H9 (cell line): Measurements from ENCODE around the gene KLHDC7A. TPM values are rescaled to one million over a fixed set of nuclear protein-coding genes. Genes with fewer than 3 reads are reported as not detected.

Experiments used
- DNase-seq: peaks from one replicate; pipeline ENCODE4 v3.0.0-alpha.2; 2017
- H2AFZ ChIP-seq: one replicate; pipeline ENCODE4 v1.6.1; 2013; ENCODE audit warnings: mild to moderate bottlenecking, low read length, control low read depth, moderate library complexity
- H2AK5ac ChIP-seq: 2 replicates; pipeline ENCODE4 v1.6.1; 2013; ENCODE audit warnings: low read length, control low read depth, mixed read lengths; ENCODE audit not compliant: insufficient read length
- H2BK120ac ChIP-seq: one replicate; pipeline ENCODE4 v1.6.1; 2013; ENCODE audit warnings: low read depth, mild to moderate bottlenecking, low read length, control low read depth, inconsistent platforms; ENCODE audit not compliant: poor library complexity, severe bottlenecking
- H2BK12ac ChIP-seq: 2 replicates; pipeline ENCODE4 v1.6.1; 2013; ENCODE audit warnings: low read length, control low read depth, mixed read lengths, low read depth; ENCODE audit not compliant: insufficient read length
- H2BK15ac ChIP-seq: 2 replicates; pipeline ENCODE4 v1.6.1; 2013; ENCODE audit warnings: low read depth, low read length, control low read depth
- H2BK20ac ChIP-seq: one replicate; pipeline ENCODE4 v1.6.1; 2013; ENCODE audit warnings: low read depth, mild to moderate bottlenecking, low read length, control low read depth, inconsistent platforms; ENCODE audit not compliant: poor library complexity, severe bottlenecking
- H2BK5ac ChIP-seq: 2 replicates; pipeline ENCODE4 v1.6.1; 2013; ENCODE audit warnings: low read length, control low read depth, mixed read lengths; ENCODE audit not compliant: insufficient read length
- H3K14ac ChIP-seq: 2 replicates; pipeline ENCODE4 v1.6.1; 2013; ENCODE audit warnings: low read length, control low read depth; ENCODE audit not compliant: insufficient read depth
- H3K18ac ChIP-seq: 2 replicates; pipeline ENCODE4 v1.6.1; 2013; ENCODE audit warnings: low read depth, mild to moderate bottlenecking, mixed read lengths, low read length, control low read depth; ENCODE audit not compliant: insufficient read length
- H3K23ac ChIP-seq: 2 replicates; pipeline ENCODE4 v1.6.1; 2013; ENCODE audit warnings: low read length, control low read depth, mixed read lengths, low read depth; ENCODE audit not compliant: insufficient read length
- H3K23me2 ChIP-seq: 2 replicates; pipeline ENCODE4 v1.6.1; 2013; ENCODE audit warnings: low read depth, mild to moderate bottlenecking, mixed read lengths, low read length, control low read depth; ENCODE audit not compliant: insufficient read length, poor library complexity, severe bottlenecking
- H3K27ac ChIP-seq: 2 replicates; pipeline ENCODE4 v1.5.1; 2013; ENCODE audit warnings: low read length, control low read depth, mixed read lengths, low read depth; ENCODE audit not compliant: insufficient read length
- H3K27me3 ChIP-seq: 2 replicates; pipeline ENCODE4 v1.6.1; 2013; ENCODE audit warnings: low read length, control low read depth, inconsistent platforms; ENCODE audit not compliant: insufficient read depth
- H3K4ac ChIP-seq: 2 replicates; pipeline ENCODE4 v1.6.1; 2013; ENCODE audit warnings: low read depth, mild to moderate bottlenecking, control low read depth, inconsistent platforms, low read length, moderate library complexity
- H3K4me1 ChIP-seq: 2 replicates; pipeline ENCODE4 v1.6.1; 2013; ENCODE audit warnings: low read length, control low read depth, inconsistent platforms; ENCODE audit not compliant: insufficient read depth
- H3K4me2 ChIP-seq: 2 replicates; pipeline ENCODE4 v1.6.1; 2013; ENCODE audit warnings: low read length, control low read depth, mixed read lengths; ENCODE audit not compliant: insufficient read length, insufficient read depth
- H3K56ac ChIP-seq: 2 replicates; pipeline ENCODE4 v1.6.1; 2013; ENCODE audit warnings: low read depth, mild to moderate bottlenecking, mixed read lengths, low read length, control low read depth; ENCODE audit not compliant: insufficient read length
- H3K79me1 ChIP-seq: 2 replicates; pipeline ENCODE4 v1.6.1; 2013; ENCODE audit warnings: low read depth, mild to moderate bottlenecking, moderate library complexity, low read length, control low read depth, inconsistent platforms; ENCODE audit not compliant: insufficient read depth, poor library complexity, severe bottlenecking
- H3K79me2 ChIP-seq: 2 replicates; pipeline ENCODE4 v1.6.1; 2013; ENCODE audit warnings: low read length, control low read depth, inconsistent platforms; ENCODE audit not compliant: insufficient read depth
- H3K9ac ChIP-seq: 2 replicates; pipeline ENCODE4 v1.6.1; 2013; ENCODE audit warnings: low read length, control low read depth, mixed read lengths; ENCODE audit not compliant: insufficient read length; ENCODE audit errors: extremely low read depth
- H3K9me3 ChIP-seq: one replicate; pipeline ENCODE4 v1.6.1; 2013; ENCODE audit warnings: low read depth, low read length, inconsistent platforms; ENCODE audit not compliant: control insufficient read depth
- H3T11ph ChIP-seq: one replicate; pipeline ENCODE4 v1.6.1; 2013; ENCODE audit warnings: mild to moderate bottlenecking, low read length, control low read depth, inconsistent platforms
- H4K20me1 ChIP-seq: one replicate; pipeline ENCODE4 v1.6.1; 2013; ENCODE audit not compliant: control insufficient read depth, insufficient read length, insufficient read depth
- H4K5ac ChIP-seq: 2 replicates; pipeline ENCODE4 v1.6.1; 2013; ENCODE audit warnings: low read depth, mild to moderate bottlenecking, mixed read lengths, low read length, control low read depth; ENCODE audit not compliant: insufficient read length
- H4K8ac ChIP-seq: replicated peaks from 2 replicates; pipeline ENCODE4 v1.6.1; 2013; ENCODE audit warnings: low read length, control low read depth, mixed read lengths, low read depth; ENCODE audit not compliant: insufficient read length
- H4K91ac ChIP-seq: 2 replicates; pipeline ENCODE4 v1.6.1; 2013; ENCODE audit warnings: low read depth, mild to moderate bottlenecking, moderate library complexity, mixed read lengths, low read length, control low read depth; ENCODE audit not compliant: insufficient read length
- H3K27ac Mint-ChIP-seq, 3 experiments: 2 replicates in 2 of 3; 3 replicates in 1 of 3; pipeline ENCODE4 v1.8.0; 2020 to 2021; ENCODE audit warnings: mixed read lengths in 3 of 3, mild to moderate bottlenecking in 1 of 3, moderate library complexity in 1 of 3
- H3K27me3 Mint-ChIP-seq: 2 replicates; pipeline ENCODE4 v1.8.0; 2021; ENCODE audit warnings: low read depth, mild to moderate bottlenecking, moderate library complexity, mixed read lengths
- H3K36me3 Mint-ChIP-seq, 3 experiments: 2 replicates in 2 of 3; 3 replicates in 1 of 3; pipeline ENCODE4 v1.8.0; 2020 to 2021; ENCODE audit warnings: low read depth in 3 of 3, mixed read lengths in 3 of 3; ENCODE audit not compliant: insufficient read depth in 1 of 3
- H3K4me1 Mint-ChIP-seq, 2 experiments: 2 replicates each; pipeline ENCODE4 v1.8.0; 2020; ENCODE audit warnings: mixed read lengths in 2 of 2
- H3K4me3 Mint-ChIP-seq, 2 experiments: 2 replicates in 1 of 2; 3 replicates in 1 of 2; pipeline ENCODE4 v1.8.0; 2020 to 2021; ENCODE audit warnings: mild to moderate bottlenecking in 2 of 2, mixed read lengths in 2 of 2, moderate library complexity in 1 of 2
- H3K9me3 Mint-ChIP-seq, 2 experiments: 2 replicates in 1 of 2; 3 replicates in 1 of 2; pipeline ENCODE4 v1.8.0; 2020; ENCODE audit warnings: mild to moderate bottlenecking in 2 of 2, mixed read lengths in 2 of 2, moderate library complexity in 1 of 2
- WGBS: extraction: QIAGEN DNeasy Blood & Tissue Kit; methylation state at CpG from one replicate; pipeline ENCODE4 v1.1.7; 2013; ENCODE audit warnings: missing lambda C conversion rate, low lambda C conversion rate, mixed read lengths; ENCODE audit not compliant: insufficient read length; ENCODE audit errors: extremely low coverage; 5-methylcytosine and 5-hydroxymethylcytosine counted together
- total RNA-seq: library from RNA; stranded (reverse); gene quantifications from 2 replicates; pipeline ENCODE4 v1.2.1, GENCODE V29; 2021
- TF ChIP-seq, protein P1 (sequence below): fragments of 200-600 bp; sonication (generic); conservative IDR thresholded peaks from 3 replicates; pipeline ENCODE4 v1.8.0; 2021; ENCODE audit warnings: antibody characterized with exemption, mild to moderate bottlenecking

The KLHDC7A gene
- total RNA-seq, 1 experiment from 2014 or later: 11.4 TPM

DNA sequence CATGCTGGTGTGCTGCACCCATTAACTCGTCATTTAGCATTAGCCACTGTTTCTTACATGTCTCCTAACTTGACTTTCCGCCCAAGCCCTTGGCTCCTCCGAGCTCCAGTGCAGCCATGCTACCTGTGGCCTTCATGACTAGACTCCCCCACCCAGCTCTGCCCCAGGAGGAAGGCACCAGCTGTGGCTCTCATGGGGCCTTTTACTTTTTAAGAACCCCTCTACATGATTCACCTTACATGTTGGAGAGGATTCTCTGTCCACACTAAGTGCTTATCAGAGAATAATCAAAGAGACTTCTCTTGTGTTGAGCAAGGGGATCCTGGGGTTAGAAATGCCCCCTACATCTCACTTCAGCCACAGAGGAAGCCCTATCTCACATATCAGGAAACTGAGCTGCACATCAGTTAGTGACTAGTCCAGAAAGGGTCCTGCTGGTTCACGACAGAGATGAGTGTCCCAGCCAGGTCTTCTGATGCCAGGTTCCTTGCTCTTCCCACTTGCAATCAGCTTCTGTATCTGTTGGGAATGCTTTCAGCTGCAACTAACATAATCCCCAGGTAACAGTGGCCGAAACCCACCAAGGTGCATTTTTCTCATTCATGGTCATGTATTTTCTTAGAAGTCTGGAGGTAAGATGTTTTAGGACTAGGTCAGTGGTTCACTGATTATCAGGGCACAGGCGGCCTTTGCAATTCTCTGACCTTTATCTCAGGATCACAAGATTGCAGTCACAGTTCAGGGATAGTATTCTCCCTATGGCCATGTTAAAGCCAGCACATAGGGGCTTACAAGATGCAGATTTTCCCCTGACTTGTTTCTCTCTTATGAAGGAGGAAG is 45.9 kb downstream of the KLHDC7A start:
- Histone ChIP-seq H4K20me1 (no peaks in the 10 kb centered on the region), H4K91ac (no peak overlapping the region), H2BK20ac (no peak overlapping the region), H3K23ac (no peak overlapping the region), H4K8ac (no peak overlapping the region), H3K79me1 (no peaks in the 10 kb centered on the region), H3K9ac (no peak overlapping the region), H3K9me3 (no peaks in the 10 kb centered on the region), H2AFZ (no peak overlapping the region), H3K56ac (no peak overlapping the region), H2BK5ac (no peak overlapping the region), H3K23me2 (no peaks in the 10 kb centered on the region), H4K5ac (no peak overlapping the region), H2BK15ac (no peak overlapping the region), H2BK12ac (no peak overlapping the region), H3K4me2 (no peak overlapping the region), H2BK120ac (no peak overlapping the region), H2AK5ac (no peak overlapping the region), H3K79me2 (no peaks in the 10 kb centered on the region), H3K4me1 (no peaks in the 10 kb centered on the region; the same call in 1 of the 2 replicates), H3K14ac (no peak overlapping the region), H3K27me3 (no peaks in the 10 kb centered on the region), H3K4ac (no peak overlapping the region), H3K27ac (no peak overlapping the region), H3K18ac (no peak overlapping the region), H3T11ph (no peak overlapping the region)
- no peaks in the 10 kb centered on the region for H3K4me1 Mint-ChIP-seq
- WGBS: no CpG with 5 or more reads among the region's 6 CpGs
- peaks cover 0 to under 1% of the 10 kb centered on the region in 2 experiments; a peak in 2 of 5 replicates for H3K9me3 Mint-ChIP-seq
- H3K36me3 Mint-ChIP-seq: no peaks in the 10 kb centered on the region
- DNase-seq: no peak
- TF ChIP-seq, protein P1, sequence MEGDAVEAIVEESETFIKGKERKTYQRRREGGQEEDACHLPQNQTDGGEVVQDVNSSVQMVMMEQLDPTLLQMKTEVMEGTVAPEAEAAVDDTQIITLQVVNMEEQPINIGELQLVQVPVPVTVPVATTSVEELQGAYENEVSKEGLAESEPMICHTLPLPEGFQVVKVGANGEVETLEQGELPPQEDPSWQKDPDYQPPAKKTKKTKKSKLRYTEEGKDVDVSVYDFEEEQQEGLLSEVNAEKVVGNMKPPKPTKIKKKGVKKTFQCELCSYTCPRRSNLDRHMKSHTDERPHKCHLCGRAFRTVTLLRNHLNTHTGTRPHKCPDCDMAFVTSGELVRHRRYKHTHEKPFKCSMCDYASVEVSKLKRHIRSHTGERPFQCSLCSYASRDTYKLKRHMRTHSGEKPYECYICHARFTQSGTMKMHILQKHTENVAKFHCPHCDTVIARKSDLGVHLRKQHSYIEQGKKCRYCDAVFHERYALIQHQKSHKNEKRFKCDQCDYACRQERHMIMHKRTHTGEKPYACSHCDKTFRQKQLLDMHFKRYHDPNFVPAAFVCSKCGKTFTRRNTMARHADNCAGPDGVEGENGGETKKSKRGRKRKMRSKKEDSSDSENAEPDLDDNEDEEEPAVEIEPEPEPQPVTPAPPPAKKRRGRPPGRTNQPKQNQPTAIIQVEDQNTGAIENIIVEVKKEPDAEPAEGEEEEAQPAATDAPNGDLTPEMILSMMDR: no peak
- no peak overlapping the region for H3K27ac Mint-ChIP-seq
- peaks cover 9% of the 10 kb centered on the region for H3K27me3 Mint-ChIP-seq
- no peak overlapping the region for H3K4me3 Mint-ChIP-seq
